Measurements from ENCODE around the gene ADNP2.

ADNP2 gene

GRCh38 chr18:80106482-80107051 lies 2.5 kb upstream of the ADNP2 start:
- H3K4me3 ChIP-seq (ENCODE audit: low read depth, low read length), result no peak overlapping the region

GRCh38 chr18:80107426-80107825 lies 1.6 kb upstream of the ADNP2 start:
- no peak for TF ChIP-seq CTCF (IDR thresholded peaks at IDR 0.05; ENCODE audit: low read depth, low read length)
- H3K4me3 ChIP-seq (ENCODE audit: low read depth, low read length), result no peak overlapping the region

More at GRCh38 chr18:80106482-80107051, 2.5 kb upstream of the ADNP2 start:
- TF ChIP-seq CTCF (IDR thresholded peaks at IDR 0.05; ENCODE audit: low read depth, low read length), result no peak

- TF ChIP-seq CTCF (IDR thresholded peaks at IDR 0.05; ENCODE audit: low read depth, low read length), result no peak
- no peak overlapping the region for H3K4me3 ChIP-seq (ENCODE audit: low read depth, low read length)
These were observed 933 bp upstream of the ADNP2 start for GRCh38 chr18:80108121-80108536.

- peak overlapping the region; percentile 77 for H3K4me3 ChIP-seq (ENCODE audit: low read depth, low read length)
- no peak for TF ChIP-seq CTCF (IDR thresholded peaks at IDR 0.05; ENCODE audit: low read depth, low read length)
These were observed 615 bp downstream of the ADNP2 start for GRCh38 chr18:80109676-80110078.

- TF ChIP-seq CTCF (IDR thresholded peaks at IDR 0.05; ENCODE audit: low read depth, low read length), result no peak
- no peak overlapping the region for H3K4me3 ChIP-seq (ENCODE audit: low read depth, low read length)
These were observed 3.7 kb downstream of the ADNP2 start for GRCh38 chr18:80112624-80113248.

- no peak for TF ChIP-seq CTCF (IDR thresholded peaks at IDR 0.05; ENCODE audit: low read depth, low read length)
These were observed 6.0 kb downstream of the ADNP2 start for GRCh38 chr18:80115035-80115434.

GRCh38 chr18:80119111-80119510 lies 10.0 kb downstream of the ADNP2 start:
- TF ChIP-seq CTCF (IDR thresholded peaks at IDR 0.05; ENCODE audit: low read depth, low read length), result no peak
- H3K4me3 ChIP-seq (ENCODE audit: low read depth, low read length), result no peak overlapping the region

More at GRCh38 chr18:80115035-80115434, 6.0 kb downstream of the ADNP2 start:
- no peak overlapping the region for H3K4me3 ChIP-seq (ENCODE audit: low read depth, low read length)

All from WI38 (cell line).